Omental fat pad (tissue), 4 donors: ENCODE results near the gene C11orf54. TPM values are rescaled to one million over a fixed set of nuclear protein-coding genes. Genes with fewer than 3 reads are reported as not detected.

Experiments used
- ATAC-seq: fragments of 150-250 bp; one replicate; pipeline ENCODE4 v1.9.1; 2016; ENCODE audit warnings: mild to moderate bottlenecking, moderate library complexity; ENCODE audit not compliant: low FRiP score
- DNase-seq: peaks from one replicate; pipeline ENCODE4 v3.0.0-alpha.2; 2019; ENCODE audit warnings: low spot score
- total RNA-seq, 4 donors: library from RNA; depleted of rRNA; stranded (reverse); fragments of >200 nt; gene quantifications; one replicate each; pipeline ENCODE4 v1.1.0, GENCODE V29; 2016
- TF ChIP-seq, protein P1 (sequence below), 3 donors: fragments of 450-650 bp; IDR thresholded peaks; one replicate each; pipeline ENCODE4 v1.5.1; 2016 to 2017; ENCODE audit warnings: antibody characterized with exemption in 3 of 3, mild to moderate bottlenecking in 3 of 3, moderate library complexity in 2 of 3

Gene C11orf54
- total RNA-seq, 4 donors from 2014 or later, result 17.3 to 50.8 (median 41.5) TPM

DNA sequence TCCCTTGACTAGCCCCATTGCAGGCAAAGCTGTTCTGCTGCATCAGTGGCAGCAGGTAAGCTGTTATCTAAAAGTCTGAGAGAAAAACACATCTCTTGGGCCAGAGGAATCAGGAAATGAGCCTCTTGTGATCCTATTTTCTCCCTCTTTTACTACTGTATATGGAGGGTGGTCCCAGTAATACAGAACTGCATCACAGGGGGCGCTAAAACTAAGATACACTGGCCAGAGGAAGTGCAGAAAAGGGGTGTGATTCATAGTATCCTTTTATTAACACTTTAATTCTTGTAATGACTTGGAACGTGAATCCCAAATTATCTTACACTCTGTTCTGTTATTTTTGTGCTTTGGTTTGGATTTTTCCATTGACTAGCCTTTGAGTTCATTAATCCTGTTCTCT, 33.8 kb downstream of the C11orf54 start:
- ATAC-seq, result no peak
- TF ChIP-seq, protein P1, sequence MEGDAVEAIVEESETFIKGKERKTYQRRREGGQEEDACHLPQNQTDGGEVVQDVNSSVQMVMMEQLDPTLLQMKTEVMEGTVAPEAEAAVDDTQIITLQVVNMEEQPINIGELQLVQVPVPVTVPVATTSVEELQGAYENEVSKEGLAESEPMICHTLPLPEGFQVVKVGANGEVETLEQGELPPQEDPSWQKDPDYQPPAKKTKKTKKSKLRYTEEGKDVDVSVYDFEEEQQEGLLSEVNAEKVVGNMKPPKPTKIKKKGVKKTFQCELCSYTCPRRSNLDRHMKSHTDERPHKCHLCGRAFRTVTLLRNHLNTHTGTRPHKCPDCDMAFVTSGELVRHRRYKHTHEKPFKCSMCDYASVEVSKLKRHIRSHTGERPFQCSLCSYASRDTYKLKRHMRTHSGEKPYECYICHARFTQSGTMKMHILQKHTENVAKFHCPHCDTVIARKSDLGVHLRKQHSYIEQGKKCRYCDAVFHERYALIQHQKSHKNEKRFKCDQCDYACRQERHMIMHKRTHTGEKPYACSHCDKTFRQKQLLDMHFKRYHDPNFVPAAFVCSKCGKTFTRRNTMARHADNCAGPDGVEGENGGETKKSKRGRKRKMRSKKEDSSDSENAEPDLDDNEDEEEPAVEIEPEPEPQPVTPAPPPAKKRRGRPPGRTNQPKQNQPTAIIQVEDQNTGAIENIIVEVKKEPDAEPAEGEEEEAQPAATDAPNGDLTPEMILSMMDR (IDR thresholded peaks at IDR 0.05), result no peak
- DNase-seq, result no peak

DNA sequence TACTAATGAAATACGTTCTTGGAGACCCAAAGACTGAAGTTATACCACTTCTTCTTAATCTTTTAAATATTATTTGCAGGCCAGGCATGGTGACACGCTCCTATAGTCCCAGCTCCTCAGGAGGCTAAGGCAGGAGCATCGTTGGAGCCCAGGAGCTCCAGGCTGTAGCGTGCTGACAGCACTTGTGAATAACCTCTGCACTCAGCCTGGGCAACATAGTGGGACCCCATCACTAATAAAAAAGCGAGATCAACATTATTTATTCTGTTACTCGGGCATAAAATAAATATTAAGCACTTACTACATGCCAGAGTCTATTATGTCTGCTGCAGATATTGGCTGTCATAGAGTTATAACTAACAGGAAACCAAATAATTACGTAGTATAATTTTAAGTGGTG, 41.9 kb downstream of the C11orf54 start:
- ATAC-seq (no peak), DNase-seq (no peak)
- TF ChIP-seq, protein P1 (IDR thresholded peaks at IDR 0.05), result no peak

DNA sequence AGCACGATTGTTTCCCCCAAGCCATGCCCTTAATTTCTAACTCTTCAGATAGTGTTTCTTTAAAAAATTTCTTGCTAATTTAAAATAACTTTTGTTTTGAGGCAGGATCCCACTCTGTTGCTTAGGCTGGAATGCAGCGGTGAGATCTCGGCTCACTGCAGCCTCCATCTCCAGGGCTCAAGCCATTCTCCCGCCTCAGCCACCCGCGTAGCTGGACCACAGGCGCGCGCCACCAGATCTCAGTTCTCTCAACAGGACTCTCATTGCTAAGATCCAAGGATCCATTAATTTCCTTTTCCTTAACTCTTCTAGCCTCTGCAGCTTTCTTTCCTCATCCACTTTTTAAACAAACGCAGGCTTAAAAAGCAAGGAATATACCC, 42.3 kb downstream of the C11orf54 start:
- TF ChIP-seq, protein P1 (IDR thresholded peaks at IDR 0.05), result no peak
- ATAC-seq (peak; percentile 47), DNase-seq (no peak)

DNA sequence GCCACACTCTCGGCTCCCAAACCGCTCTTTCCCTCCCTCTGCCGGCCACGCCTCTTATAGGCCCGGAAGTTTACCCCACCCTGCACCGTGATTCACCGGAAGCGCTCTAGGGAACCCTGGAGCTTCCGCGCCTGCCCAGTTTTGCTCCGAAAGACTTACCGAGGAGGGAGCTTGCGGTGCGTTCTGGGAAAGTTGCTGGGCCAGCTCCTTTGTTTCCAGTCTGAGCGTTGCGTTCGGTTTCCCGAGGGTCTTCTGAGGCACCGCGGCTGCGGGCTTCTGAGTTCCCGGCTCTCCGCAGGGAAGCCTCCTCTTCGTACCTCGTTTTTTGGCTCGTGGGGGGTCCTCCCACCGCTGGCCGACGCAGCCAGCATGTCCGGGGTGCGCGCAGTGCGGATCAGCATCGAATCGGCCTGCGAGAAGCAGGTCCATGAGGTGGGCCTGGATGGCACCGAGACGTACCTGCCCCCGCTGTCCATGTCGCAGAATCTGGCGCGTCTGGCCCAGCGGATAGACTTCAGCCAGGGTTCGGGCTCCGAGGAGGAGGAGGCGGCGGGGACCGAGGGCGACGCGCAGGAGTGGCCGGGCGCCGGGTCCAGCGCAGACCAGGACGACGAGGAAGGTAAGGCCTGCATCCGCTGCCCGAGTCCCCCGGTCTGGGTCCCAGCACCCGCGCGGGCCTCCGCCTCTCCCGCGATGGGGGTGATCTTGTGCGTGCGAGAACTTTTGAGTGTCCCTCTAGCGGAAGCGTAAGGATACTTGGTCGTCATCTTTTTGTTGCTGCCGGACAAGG, 42.9 kb downstream of the C11orf54 start, which contains the start of gene MED17:
Gene MED17 (plus strand): TSS at position 138 of the 790 bp plus-strand sequence. CDS start 232 bp downstream, at position 370.
- ATAC-seq (peak; percentile 100), DNase-seq (peak; percentile 73)
- TF ChIP-seq, protein P1 (IDR thresholded peaks at IDR 0.05), result no peak

DNA sequence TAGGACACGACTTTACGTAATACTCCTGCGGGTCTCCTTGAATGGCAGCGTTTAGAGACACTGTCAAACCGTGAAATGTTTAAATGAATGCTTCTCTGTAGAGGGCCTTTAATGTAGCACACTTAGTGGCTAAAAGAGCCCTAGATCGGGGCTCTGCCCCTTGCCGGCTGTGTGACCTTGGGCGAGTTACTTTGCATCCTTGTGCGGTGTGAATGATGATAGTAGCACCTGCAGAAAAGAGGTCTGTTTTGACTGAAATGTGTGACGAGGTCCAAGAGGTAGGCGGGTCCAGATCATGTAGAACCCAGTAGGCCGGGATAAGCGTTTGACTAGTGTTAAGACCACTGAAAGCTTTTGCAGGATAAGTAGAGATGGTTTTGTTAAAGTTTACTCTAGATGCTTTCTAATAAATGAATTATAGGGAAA, 43.5 kb downstream of the C11orf54 start:
- DNase-seq (no peak), ATAC-seq (no peak)
- TF ChIP-seq, protein P1 (IDR thresholded peaks at IDR 0.05), result no peak

DNA sequence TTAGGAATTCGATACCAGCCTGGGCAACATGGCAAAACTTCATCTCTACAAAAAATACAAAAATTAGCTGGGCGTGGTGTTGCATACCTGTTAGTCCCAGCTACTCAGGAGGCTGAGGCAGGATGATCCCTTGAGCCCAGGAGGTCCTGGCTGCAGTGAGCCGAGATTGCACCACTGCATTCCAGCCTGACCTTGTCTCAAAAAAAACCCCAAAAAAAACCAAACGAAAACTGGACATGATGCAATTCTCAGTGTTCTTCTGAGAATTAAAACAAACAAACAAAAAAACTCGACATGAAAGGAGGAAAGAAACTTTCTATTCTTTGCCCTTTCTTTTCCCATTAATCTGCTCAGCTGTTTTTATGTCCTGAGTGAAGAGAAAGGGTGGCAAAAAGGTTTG, 50.0 kb downstream of the C11orf54 start:
- no peak for DNase-seq
- ATAC-seq, result no peak
- TF ChIP-seq, protein P1 (IDR thresholded peaks at IDR 0.05), result no peak
